Measurements from ENCODE around the gene SFXN5. TPM values are rescaled to one million over a fixed set of nuclear protein-coding genes. Genes with fewer than 3 reads are reported as not detected.
A peak's percentile ranks its signal among the peaks of the same experiment; 100 is the strongest.

Gene SFXN5
- polyA plus RNA-seq, 3 donors = 5.9 to 28.6 (median 9.5) TPM

GRCh38 chr2:73033766-73034381 is 37.6 kb downstream of the SFXN5 start:
- H3K4me3 Mint-ChIP-seq = peak overlapping the region; percentile 34 to 48
- peaks cover 15 to 40% of the 10 kb centered on the region in 2 donors for H3K36me3 Mint-ChIP-seq
- H3K4me3 ChIP-seq (replicated peaks in 1 of 3; ENCODE audit: low read depth in 2 of 3, low read length in 3 of 3) = peak overlapping the region in 1 of 3 experiments; percentile 59
- no peak for TF ChIP-seq CTCF (IDR thresholded peaks at IDR 0.05)
- peak overlapping the region; percentile 64 for H3K4me2 ChIP-seq (replicated peaks; ENCODE audit: extremely low read depth, low read length, poor library complexity, severe bottlenecking)
- intact Hi-C loops (cut with micrococcal nuclease) = loop anchor here in 1 of 2 donors (5.0 kb wide), 1 partner anchor 33 kb away; no protein-coding TSS in a partner anchor
- WGBS (ENCODE audit: insufficient coverage) = 40% methylated on average over 4 of the region's 5 CpGs
- no peak overlapping the region for H2AFZ ChIP-seq (ENCODE audit: insufficient read depth, low read depth, low read length, poor library complexity, severe bottlenecking)
- H3K9me3 ChIP-seq (replicated peaks in 1 of 2; ENCODE audit: control insufficient read depth in 1 of 2, insufficient read depth in 1 of 2, low read length in 2 of 2) = no peaks in the 10 kb centered on the region
- H3K27ac Mint-ChIP-seq = peak overlapping the region; percentile 85 to 98 (median 95)
- peaks cover 7 to 13% of the 10 kb centered on the region in 2 donors for H3K36me3 ChIP-seq (replicated peaks in 1 of 2; ENCODE audit: control insufficient read depth in 1 of 2, insufficient read depth in 2 of 2, low read length in 2 of 2)
- peaks cover 63 to 68% of the 10 kb centered on the region in 2 donors for H3K4me1 ChIP-seq (ENCODE audit: control insufficient read depth in 1 of 2, insufficient read depth in 2 of 2, low read length in 2 of 2)
- peaks cover 9% of the 10 kb centered on the region for H3K79me2 ChIP-seq (ENCODE audit: insufficient read depth, low read length)
- DNase-seq = peak; percentile 47 to 65 (median 65)
- H3K9me3 Mint-ChIP-seq = peaks cover 0 to 4% (median 2%) of the 10 kb centered on the region in 7 donors
- H3K27me3 ChIP-seq (ENCODE audit: control insufficient read depth in 2 of 2, insufficient read depth in 2 of 2, low read length in 2 of 2) = no peaks in the 10 kb centered on the region
- no peaks in the 10 kb centered on the region for H4K20me1 ChIP-seq (ENCODE audit: insufficient read depth, low read length)
- H3K27me3 Mint-ChIP-seq (ENCODE audit: low read depth in 3 of 3) = peaks cover 0 to 5% (median 0%) of the 10 kb centered on the region in 3 donors
- H3K9ac ChIP-seq (ENCODE audit: insufficient read depth, low read length, poor library complexity, severe bottlenecking) = peak overlapping the region; percentile 27
- H3K4me1 Mint-ChIP-seq = peaks cover 74% of the 10 kb centered on the region
- H3K27ac ChIP-seq (ENCODE audit: low read depth in 1 of 2, low read length in 2 of 2) = peak overlapping the region; percentile 89 to 92

- H3K27ac Mint-ChIP-seq = peak overlapping the region; percentile 85 to 98 (median 95)
- H3K4me2 ChIP-seq (replicated peaks; ENCODE audit: extremely low read depth, low read length, poor library complexity, severe bottlenecking) = peak overlapping the region; percentile 64
Measured at GRCh38 chr2:73033142-73033765, 38.3 kb downstream of the SFXN5 start.

More at GRCh38 chr2:73033142-73033765, 38.3 kb downstream of the SFXN5 start:
- Histone ChIP-seq H3K9ac (ENCODE audit: insufficient read depth, low read length, poor library complexity, severe bottlenecking) (no peak overlapping the region), H3K27me3 (ENCODE audit: control insufficient read depth in 2 of 2, insufficient read depth in 2 of 2, low read length in 2 of 2) (no peaks in the 10 kb centered on the region), H3K9me3 (replicated peaks in 1 of 2; ENCODE audit: control insufficient read depth in 1 of 2, insufficient read depth in 1 of 2, low read length in 2 of 2) (no peaks in the 10 kb centered on the region), H3K27ac (ENCODE audit: low read depth in 1 of 2, low read length in 2 of 2) (peak overlapping the region; percentile 89 to 92), H3K4me1 (ENCODE audit: control insufficient read depth in 1 of 2, insufficient read depth in 2 of 2, low read length in 2 of 2) (peaks cover 68 to 72% of the 10 kb centered on the region in 2 donors), H4K20me1 (ENCODE audit: insufficient read depth, low read length) (no peaks in the 10 kb centered on the region), H3K79me2 (ENCODE audit: insufficient read depth, low read length) (peaks cover 9% of the 10 kb centered on the region), H3K36me3 (replicated peaks in 1 of 2; ENCODE audit: control insufficient read depth in 1 of 2, insufficient read depth in 2 of 2, low read length in 2 of 2) (peaks cover 5 to 14% of the 10 kb centered on the region in 2 donors), H2AFZ (ENCODE audit: insufficient read depth, low read depth, low read length, poor library complexity, severe bottlenecking) (no peak overlapping the region), H3K4me3 (replicated peaks in 1 of 3; ENCODE audit: low read depth in 2 of 3, low read length in 3 of 3) (peak overlapping the region in 1 of 3 experiments; percentile 59)
- Mint-ChIP-seq H3K27me3 (ENCODE audit: low read depth in 3 of 3) (peaks cover 0 to 5% (median 1%) of the 10 kb centered on the region in 3 donors), H3K4me1 (peaks cover 80% of the 10 kb centered on the region), H3K36me3 (peaks cover 19 to 41% of the 10 kb centered on the region in 2 donors), H3K4me3 (peak overlapping the region in 1 of 2 donors; percentile 48), H3K9me3 (peaks cover 0 to 4% (median 2%) of the 10 kb centered on the region in 7 donors)
- TF ChIP-seq CTCF (IDR thresholded peaks at IDR 0.05) = no peak
- no CpG with 5 or more reads among the region's 1 CpG for WGBS (ENCODE audit: insufficient coverage)
- peak; percentile 27 to 60 (median 58) for DNase-seq
- intact Hi-C loops (cut with micrococcal nuclease) = loop anchor here in 1 of 2 donors (5.0 kb wide), 1 partner anchor 34 kb away; no protein-coding TSS in a partner anchor
